ENCODE measurements around the gene SUPT20HL1.
"Not testable (repeated sequence)": the region's sequence is repeated elsewhere in the genome, so short reads cannot be mapped to it uniquely, and the experiment has no call there.

The SUPT20HL1 gene

GRCh38 chrX:24360272-24360671 is at the start of gene SUPT20HL1:
TSS of gene SUPT20HL1 (plus strand) at chrX:24360639. CDS start at chrX:24362761, 2,122 bp downstream.
- no peak for DNase-seq (ENCODE audit: low read depth)

- not testable (repeated sequence) for DNase-seq (ENCODE audit: low read depth)
These were observed 49.5 kb upstream of the SUPT20HL1 start for GRCh38 chrX:24310916-24311315.

GRCh38 chrX:24311507-24312248 is 48.8 kb upstream of the SUPT20HL1 start:
- not testable (repeated sequence) for DNase-seq (ENCODE audit: low read depth)

- not testable (repeated sequence) for DNase-seq (ENCODE audit: low read depth)
These were observed 48.2 kb upstream of the SUPT20HL1 start for GRCh38 chrX:24312249-24312607.

GRCh38 chrX:24314019-24314635 is 46.3 kb upstream of the SUPT20HL1 start, which contains the start of gene SUPT20HL2:
TSS of gene SUPT20HL2 (minus strand) at chrX:24314069. CDS start at chrX:24313315, 754 bp downstream.
- no peak for DNase-seq (ENCODE audit: low read depth)

GRCh38 chrX:24316111-24316510 is 44.3 kb upstream of the SUPT20HL1 start:
- no peak for DNase-seq (ENCODE audit: low read depth)

DNA sequence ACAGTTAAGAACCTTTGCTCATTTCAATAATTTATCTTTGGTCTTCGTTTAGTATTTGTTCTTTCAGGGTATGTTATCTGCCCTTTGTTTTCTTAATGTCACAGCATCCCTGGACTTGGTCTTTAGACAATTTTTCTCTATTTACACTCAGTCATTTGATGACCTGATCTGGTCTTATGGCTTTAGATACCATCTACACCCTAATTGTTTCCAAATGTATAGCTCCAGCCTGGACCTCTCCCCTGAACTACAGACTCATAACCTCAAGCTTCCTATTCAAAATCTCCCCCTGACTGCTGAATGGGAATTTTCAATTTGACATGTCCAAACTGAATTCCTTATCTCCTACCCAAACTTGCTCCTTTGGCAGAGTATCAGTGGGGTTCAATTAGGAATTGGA is 42.9 kb upstream of the SUPT20HL1 start:
- no peak for DNase-seq (ENCODE audit: low read depth)

GRCh38 chrX:24321741-24322395 is 38.6 kb upstream of the SUPT20HL1 start:
- DNase-seq (ENCODE audit: low read depth): no peak

DNA sequence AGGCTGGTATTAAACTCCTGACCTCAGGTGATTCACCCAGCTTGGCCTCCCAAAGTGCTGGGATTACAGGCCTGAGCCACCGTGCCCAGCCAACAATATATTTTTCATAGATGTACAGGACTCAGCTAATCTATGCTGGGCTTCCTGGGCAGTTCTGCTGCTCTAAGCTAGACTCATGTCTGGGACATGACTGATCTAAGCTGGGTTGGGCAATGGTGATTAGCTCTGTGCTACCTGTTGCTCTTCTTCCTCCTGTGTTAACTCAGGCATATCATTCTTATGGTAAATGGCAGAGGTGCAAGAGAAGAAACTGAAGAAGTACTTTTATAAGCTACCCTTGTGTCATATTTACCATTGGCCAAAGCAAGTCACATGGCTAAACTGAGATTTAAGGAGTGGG is 35.2 kb upstream of the SUPT20HL1 start:
- no peak for DNase-seq (ENCODE audit: low read depth)

DNA sequence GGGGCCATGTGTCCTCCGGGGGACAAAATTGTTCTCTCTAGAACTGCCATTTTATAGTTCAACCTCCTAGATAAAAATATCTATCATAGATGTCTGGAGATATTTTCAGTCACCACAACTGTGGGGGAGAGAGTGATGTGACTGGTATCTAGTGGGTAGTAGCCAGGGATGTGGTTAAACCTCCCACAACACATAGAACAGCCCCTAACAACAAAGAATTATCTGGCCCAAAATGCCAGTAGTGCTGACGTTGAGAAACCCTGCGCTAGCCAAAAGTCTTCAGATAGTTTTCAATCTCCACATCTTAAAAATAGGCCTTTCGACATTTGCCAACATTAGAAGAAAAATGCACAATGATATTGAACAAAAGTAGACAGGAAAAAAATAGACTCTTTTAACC is 27.6 kb upstream of the SUPT20HL1 start:
- no peak for DNase-seq (ENCODE audit: low read depth)

DNA sequence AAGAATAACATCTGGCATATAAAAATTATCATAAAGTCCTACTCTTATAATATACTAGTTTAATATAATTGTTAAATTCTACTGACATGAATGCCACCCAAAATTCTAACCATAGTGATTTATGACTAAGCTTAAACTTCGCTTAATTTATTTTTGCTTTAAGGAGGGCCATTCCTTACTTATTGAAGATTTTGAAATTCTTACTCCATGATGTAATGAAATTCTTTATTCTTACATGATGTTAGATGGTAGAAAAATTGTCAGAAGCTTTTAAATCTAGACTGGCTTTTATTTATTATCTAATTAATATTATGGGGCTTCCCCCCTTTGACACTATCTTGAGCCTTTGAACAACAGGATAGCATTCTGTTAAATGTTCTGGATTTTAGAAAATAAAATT is 27.1 kb upstream of the SUPT20HL1 start:
- no peak for DNase-seq (ENCODE audit: low read depth)

DNA sequence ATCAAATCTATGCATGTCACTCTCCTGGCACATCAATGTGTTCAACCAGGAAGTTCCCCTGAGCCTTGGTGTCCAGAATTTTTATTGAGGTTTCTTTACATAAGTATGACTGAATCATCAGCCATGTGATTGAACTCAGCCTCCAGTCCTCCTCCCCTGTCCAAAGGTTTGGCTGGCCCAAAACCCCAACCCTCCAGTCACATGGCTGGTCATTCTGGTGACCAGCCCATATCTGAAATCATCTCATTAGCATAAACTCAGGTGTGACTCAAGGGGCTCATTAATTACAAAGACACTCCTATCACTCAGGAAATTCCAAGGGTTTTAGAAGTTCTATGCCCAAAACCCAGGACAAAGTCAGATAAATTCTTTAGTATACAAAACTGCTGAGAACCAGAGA is 26.0 kb upstream of the SUPT20HL1 start:
- no peak for DNase-seq (ENCODE audit: low read depth)

DNA sequence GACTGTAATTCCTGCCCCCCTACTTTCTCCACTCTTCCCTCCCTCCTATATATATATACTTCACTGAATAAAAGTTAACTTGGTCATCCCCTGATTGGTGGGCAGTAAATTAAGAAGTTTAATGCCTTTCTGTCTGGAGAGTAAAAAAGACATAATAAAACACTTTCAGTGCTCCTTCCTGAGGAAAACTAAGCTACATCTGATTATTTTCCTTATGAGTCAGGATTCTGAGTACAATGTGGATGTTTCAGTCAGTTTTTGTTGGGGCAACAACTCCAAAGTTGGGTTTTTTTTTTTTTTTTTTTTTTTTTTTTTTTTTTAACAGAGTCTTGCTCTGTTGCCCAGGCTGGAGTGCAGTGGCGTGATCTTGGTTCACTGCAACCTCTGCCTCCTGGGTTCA is 24.6 kb upstream of the SUPT20HL1 start:
- DNase-seq (ENCODE audit: low read depth): no peak

GRCh38 chrX:24339911-24340310 is 20.5 kb upstream of the SUPT20HL1 start:
- no peak for DNase-seq (ENCODE audit: low read depth)

DNA sequence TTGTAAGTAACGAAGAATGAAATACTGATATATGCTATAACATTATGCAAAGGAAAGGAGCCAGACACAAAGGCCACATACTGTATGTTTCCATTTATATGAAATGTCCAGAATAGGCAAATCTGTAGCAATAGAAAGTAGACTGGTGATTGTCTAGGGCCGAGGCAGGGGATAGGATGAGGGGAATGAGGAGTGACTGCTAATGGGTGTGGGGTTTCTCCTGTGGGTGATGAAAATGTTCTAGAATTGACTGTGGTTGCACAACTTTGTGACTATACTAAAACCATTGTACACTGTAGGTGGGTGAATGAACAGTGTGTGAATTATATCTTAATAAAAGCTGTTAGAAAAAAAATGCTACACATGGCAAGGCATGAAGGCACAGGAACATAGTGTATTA is 19.9 kb upstream of the SUPT20HL1 start:
- DNase-seq (ENCODE audit: low read depth): no peak

DNA sequence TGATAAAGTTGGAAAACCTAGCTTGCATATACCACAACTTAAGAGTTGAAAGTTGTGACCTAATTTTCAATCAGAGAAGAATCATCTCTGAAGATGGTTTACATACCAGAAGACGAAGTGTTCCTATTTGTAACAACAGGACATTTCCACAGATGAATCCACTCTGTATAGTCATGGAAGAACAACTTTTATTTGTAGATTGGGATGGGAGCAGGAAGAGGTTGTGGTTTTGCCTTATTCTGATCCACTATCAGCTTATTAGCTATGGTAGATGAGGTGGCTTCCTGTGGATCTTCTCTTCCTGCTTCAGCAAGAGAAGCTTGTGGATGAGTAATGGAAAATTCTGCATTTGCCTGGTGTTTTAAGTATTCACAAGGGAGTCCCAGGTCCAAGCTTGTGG is 18.6 kb upstream of the SUPT20HL1 start:
- DNase-seq (ENCODE audit: low read depth): no peak

GRCh38 chrX:24343719-24344118 is 16.7 kb upstream of the SUPT20HL1 start:
- no peak for DNase-seq (ENCODE audit: low read depth)

- DNase-seq (ENCODE audit: low read depth): no peak
These were observed 12.6 kb upstream of the SUPT20HL1 start for GRCh38 chrX:24347881-24348280.

GRCh38 chrX:24350217-24350616 is 10.2 kb upstream of the SUPT20HL1 start:
- no peak for DNase-seq (ENCODE audit: low read depth)

- no peak for DNase-seq (ENCODE audit: low read depth)
These were observed 5.3 kb upstream of the SUPT20HL1 start for GRCh38 chrX:24355095-24355494.

DNA sequence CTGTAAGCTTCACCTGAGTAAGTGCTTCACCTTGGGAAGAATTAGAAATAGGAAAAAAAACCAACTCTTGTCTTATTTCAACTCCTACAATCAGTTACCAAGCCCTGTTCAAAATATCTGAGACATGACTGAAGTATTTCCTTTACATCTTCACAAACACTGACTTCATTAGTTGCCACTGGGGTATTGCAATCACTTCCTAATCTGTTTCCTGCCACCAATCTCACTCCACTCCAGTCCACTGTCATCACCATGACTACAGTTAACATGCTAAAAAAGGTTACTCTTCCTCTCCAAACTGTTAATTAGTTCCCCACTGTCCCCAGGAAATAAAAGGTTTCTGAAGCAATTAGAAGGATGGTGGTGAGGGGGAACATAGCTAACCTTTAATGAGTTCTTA is 3.3 kb upstream of the SUPT20HL1 start:
- DNase-seq (ENCODE audit: low read depth): no peak

DNA sequence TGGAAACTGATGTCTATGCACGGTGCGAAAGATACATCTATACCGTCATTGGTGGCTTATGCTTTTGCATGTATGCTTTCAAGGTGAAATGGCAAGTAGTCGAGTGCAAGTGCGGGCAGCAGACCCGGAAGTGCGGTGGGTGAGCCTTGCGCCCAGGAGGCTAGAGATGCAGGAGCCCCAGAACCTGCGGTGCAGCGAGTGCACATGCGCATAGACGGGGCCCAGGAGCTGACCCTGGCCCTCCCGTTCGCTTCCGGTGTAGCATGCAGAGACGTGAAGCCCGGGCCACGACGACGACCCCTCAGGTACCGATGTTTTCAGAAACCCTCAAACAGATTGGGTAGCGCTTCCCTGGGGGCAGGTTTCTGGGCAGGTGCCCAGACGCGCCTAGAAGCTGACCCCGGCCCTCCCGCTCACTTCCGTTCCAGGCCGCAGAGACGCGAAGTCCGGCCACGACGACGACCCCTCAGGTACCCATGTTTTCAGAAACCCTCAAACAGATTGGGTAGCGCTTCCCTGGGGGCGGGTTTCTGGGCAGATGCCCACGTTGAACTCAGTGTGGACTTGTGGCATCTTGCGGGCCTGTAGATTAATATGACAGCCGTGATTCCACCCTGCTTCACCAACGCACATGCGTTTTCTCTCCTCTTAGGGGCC is 1.8 kb downstream of the SUPT20HL1 start:
- not testable (repeated sequence) for DNase-seq (ENCODE audit: low read depth)
